ENCODE results near the gene ADAM8. TPM values are rescaled to one million over a fixed set of nuclear protein-coding genes. Genes with fewer than 3 reads are reported as not detected.
A peak's percentile ranks its signal among the peaks of the same experiment; 100 is the strongest.

The ADAM8 gene
- total RNA-seq, 2 donors from 2014 or later = 83.7 to 336 TPM

DNA sequence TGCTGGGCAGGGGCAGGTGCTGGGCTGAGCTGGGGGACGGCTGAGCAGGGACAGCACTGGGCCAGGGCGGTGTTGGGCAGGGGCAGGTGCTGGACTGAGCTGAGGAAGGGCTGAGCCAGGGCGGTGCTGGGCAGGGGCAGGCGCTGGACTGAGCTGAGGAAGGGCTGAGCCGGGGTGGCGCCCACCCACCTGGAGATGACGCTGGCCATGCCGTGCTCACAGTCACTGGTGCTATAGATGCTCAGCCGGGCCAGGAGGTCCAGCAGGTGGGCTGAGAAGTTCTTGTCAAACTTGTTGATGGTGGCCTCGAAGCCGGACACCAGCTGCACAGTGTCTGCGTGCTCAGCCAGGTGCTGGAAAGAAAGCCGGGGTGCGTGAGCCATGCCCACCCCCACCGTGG, 4.4 kb upstream of the ADAM8 start:
- peaks cover 39% of the 10 kb centered on the region for H3K36me3 Mint-ChIP-seq (ENCODE audit: low read depth)
- H3K4me1 Mint-ChIP-seq = peaks cover 14% of the 10 kb centered on the region
- H3K27ac Mint-ChIP-seq = no peak overlapping the region
- H3K27me3 Mint-ChIP-seq = no peaks in the 10 kb centered on the region
- no peak overlapping the region for H3K4me3 Mint-ChIP-seq
- no peaks in the 10 kb centered on the region for H3K9me3 Mint-ChIP-seq
- no peak for ATAC-seq (replicated peaks)

DNA sequence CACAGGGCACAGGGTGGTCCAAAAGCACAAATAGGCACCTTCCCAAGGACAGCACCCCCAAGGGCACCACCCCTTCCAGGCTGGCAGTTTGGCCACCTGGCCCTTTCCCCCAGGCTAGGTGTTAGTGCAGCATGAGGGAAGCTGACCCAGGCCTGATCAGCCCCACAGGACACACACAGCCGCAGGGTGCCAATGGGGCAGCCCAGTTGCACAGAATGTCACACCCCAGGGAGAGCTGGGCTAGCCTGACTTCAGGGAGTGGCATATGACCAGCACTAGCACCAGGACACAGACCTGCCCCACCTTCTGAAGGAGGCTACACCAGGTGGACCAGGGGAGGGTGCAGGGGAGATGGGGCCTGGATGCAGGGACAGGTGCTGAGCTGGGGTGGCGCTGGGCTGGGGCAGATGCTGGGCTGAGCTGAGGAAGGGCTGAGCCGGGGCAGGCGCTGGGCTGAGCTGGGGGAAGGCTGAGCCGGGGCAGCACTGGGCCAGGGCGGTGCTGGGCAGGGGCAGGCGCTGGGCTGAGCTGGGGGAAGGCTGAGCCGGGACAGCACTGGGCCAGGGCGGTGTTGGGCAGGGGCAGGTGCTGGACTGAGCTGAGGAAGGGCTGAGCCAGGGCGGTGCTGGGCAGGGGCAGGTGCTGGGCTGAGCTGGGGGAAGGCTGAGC, 3.9 kb upstream of the ADAM8 start:
- Mint-ChIP-seq H3K4me3 (no peak overlapping the region), H3K4me1 (peaks cover 9% of the 10 kb centered on the region), H3K36me3 (ENCODE audit: low read depth) (peaks cover 39% of the 10 kb centered on the region), H3K9me3 (no peaks in the 10 kb centered on the region), H3K27me3 (no peaks in the 10 kb centered on the region), H3K27ac (no peak overlapping the region)
- ATAC-seq (replicated peaks) = no peak

DNA sequence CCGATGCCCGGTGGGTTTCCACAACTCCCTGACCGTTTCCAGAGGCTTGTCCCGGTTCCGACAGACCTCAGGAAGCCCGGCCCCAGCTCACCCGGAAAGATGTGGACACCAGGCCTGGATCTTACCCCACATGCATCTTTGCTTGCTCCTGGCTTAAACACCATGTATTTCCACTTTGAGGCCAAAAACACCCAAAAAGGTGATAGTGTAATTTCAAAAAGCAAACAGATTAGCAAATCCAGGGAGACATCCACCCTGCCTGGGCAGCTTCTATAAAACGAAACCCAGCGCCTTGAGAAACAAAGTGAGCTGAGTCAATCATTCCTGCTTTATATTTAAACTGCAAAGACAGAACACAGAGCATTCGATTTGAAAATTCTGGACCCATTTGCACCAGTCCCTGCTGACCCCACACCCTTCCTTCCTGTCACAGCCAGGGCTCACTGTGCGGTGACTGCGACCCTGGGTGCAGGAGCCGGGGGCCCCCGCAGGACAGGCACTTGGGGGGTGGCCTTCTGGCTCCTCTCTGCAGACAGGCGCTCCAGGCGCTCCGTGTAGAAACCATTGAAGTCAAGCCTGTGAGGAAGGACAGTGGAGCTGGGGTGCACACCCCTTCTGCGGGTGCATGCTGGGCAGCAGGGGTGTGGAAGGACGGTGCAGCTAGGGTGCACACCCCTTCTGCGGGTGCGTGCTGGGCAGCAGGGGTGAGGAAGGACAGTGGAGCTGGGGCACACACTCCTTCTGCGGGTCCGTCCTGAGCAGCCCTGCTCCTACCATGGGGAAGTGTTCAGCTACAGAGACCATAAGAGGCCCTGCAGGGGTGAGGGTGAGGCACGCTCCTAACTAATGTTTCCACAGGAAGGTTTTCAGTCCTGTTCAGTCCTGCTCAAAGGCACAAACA, 2.9 kb upstream of the ADAM8 start:
- Mint-ChIP-seq H3K27me3 (no peaks in the 10 kb centered on the region), H3K4me1 (peaks cover 9% of the 10 kb centered on the region), H3K9me3 (no peaks in the 10 kb centered on the region), H3K27ac (no peak overlapping the region), H3K4me3 (no peak overlapping the region), H3K36me3 (ENCODE audit: low read depth) (peaks cover 39% of the 10 kb centered on the region)
- ATAC-seq (replicated peaks) = no peak

- H3K4me1 Mint-ChIP-seq = peaks cover 9% of the 10 kb centered on the region
- H3K9me3 Mint-ChIP-seq = no peaks in the 10 kb centered on the region
- no peaks in the 10 kb centered on the region for H3K27me3 Mint-ChIP-seq
- ATAC-seq (replicated peaks) = peak; percentile 60
- H3K27ac Mint-ChIP-seq = peak overlapping the region; percentile 81
- H3K36me3 Mint-ChIP-seq (ENCODE audit: low read depth) = peaks cover 32% of the 10 kb centered on the region
- peak overlapping the region; percentile 75 for H3K4me3 Mint-ChIP-seq
Measured at GRCh38 chr10:133278577-133279265, 2.1 kb upstream of the ADAM8 start.

GRCh38 chr10:133277993-133278576, 1.4 kb upstream of the ADAM8 start:
- no peaks in the 10 kb centered on the region for H3K9me3 Mint-ChIP-seq
- no peak for ATAC-seq (replicated peaks)
- H3K4me3 Mint-ChIP-seq = peak overlapping the region; percentile 75
- H3K36me3 Mint-ChIP-seq (ENCODE audit: low read depth) = peaks cover 30% of the 10 kb centered on the region
- peaks cover 9% of the 10 kb centered on the region for H3K4me1 Mint-ChIP-seq
- H3K27me3 Mint-ChIP-seq = no peaks in the 10 kb centered on the region
- H3K27ac Mint-ChIP-seq = peak overlapping the region; percentile 81

GRCh38 chr10:133277277-133277992, 767 bp upstream of the ADAM8 start:
- H3K4me1 Mint-ChIP-seq = peaks cover 9% of the 10 kb centered on the region
- H3K36me3 Mint-ChIP-seq (ENCODE audit: low read depth) = peaks cover 35% of the 10 kb centered on the region
- H3K9me3 Mint-ChIP-seq = no peaks in the 10 kb centered on the region
- ATAC-seq (replicated peaks) = no peak
- peak overlapping the region; percentile 81 for H3K27ac Mint-ChIP-seq
- no peaks in the 10 kb centered on the region for H3K27me3 Mint-ChIP-seq
- H3K4me3 Mint-ChIP-seq = peak overlapping the region; percentile 75

- Mint-ChIP-seq H3K9me3 (no peaks in the 10 kb centered on the region), H3K4me1 (peaks cover 9% of the 10 kb centered on the region), H3K27me3 (no peaks in the 10 kb centered on the region), H3K27ac (peak overlapping the region; percentile 91), H3K36me3 (ENCODE audit: low read depth) (peaks cover 49% of the 10 kb centered on the region), H3K4me3 (peak overlapping the region; percentile 90)
- ATAC-seq (replicated peaks) = no peak
Measured at GRCh38 chr10:133276100-133276434, 601 bp downstream of the ADAM8 start.

GRCh38 chr10:133275684-133276092, 980 bp downstream of the ADAM8 start:
- peak; percentile 27 for ATAC-seq (replicated peaks)
- Mint-ChIP-seq H3K4me1 (peaks cover 9% of the 10 kb centered on the region), H3K9me3 (no peaks in the 10 kb centered on the region), H3K4me3 (peak overlapping the region; percentile 90), H3K27ac (peak overlapping the region; percentile 91), H3K27me3 (no peaks in the 10 kb centered on the region), H3K36me3 (ENCODE audit: low read depth) (peaks cover 53% of the 10 kb centered on the region)

DNA sequence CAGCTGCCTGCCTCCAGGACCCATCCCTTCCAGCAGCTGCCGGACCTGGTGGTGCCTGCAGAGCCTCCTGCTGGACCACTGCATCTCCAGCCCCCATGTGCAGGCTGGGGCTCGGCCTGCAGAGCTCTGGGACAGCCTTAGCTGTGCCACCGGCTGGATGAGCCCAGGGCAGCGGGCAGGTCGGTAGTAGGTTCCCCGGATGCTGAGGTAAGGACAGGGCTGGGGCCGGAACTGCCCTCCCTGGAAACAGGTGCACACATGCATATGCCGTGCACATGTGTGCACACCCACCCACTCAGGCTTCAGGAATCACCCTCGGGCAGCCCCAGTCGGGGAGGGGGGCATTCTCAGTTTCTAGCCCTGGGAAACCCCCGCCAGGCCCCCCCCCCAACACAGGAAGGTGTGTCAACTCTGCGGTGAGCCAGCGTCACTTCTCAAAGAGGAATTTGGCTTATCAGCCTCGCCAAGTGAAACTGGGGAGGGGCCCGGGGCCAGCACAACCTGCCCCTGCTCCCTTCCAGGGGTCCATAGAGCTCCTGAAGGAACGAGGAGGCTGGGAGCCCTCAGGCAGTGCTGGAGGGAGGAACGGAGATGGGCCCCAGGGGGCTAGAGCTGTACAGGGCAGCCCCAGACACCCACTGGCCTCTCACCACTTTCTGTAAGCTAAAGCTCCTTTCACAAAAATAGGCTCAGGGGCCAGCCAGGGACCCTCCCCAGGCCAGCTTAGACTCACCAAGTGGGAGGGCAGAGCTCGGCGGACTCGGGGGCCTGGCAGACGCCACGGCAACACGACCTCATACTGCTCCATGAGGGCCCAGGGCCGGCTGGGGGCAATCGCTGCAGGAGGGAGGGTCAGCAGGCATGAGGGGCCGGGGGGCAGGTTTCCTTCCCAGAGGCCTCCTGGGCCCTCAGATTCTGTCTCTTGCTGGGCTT, 1.7 kb downstream of the ADAM8 start:
- peaks cover 60% of the 10 kb centered on the region for H3K36me3 Mint-ChIP-seq (ENCODE audit: low read depth)
- H3K27me3 Mint-ChIP-seq = no peaks in the 10 kb centered on the region
- H3K4me3 Mint-ChIP-seq = peak overlapping the region; percentile 90
- ATAC-seq (replicated peaks) = peak; percentile 65
- no peaks in the 10 kb centered on the region for H3K9me3 Mint-ChIP-seq
- peak overlapping the region; percentile 91 for H3K27ac Mint-ChIP-seq
- peaks cover 9% of the 10 kb centered on the region for H3K4me1 Mint-ChIP-seq

GRCh38 chr10:133273534-133274143, 3.0 kb downstream of the ADAM8 start:
- Mint-ChIP-seq H3K27ac (no peak overlapping the region), H3K9me3 (no peaks in the 10 kb centered on the region), H3K27me3 (no peaks in the 10 kb centered on the region), H3K4me3 (no peak overlapping the region), H3K36me3 (ENCODE audit: low read depth) (peaks cover 61% of the 10 kb centered on the region), H3K4me1 (peaks cover 7% of the 10 kb centered on the region)
- ATAC-seq (replicated peaks) = no peak

DNA sequence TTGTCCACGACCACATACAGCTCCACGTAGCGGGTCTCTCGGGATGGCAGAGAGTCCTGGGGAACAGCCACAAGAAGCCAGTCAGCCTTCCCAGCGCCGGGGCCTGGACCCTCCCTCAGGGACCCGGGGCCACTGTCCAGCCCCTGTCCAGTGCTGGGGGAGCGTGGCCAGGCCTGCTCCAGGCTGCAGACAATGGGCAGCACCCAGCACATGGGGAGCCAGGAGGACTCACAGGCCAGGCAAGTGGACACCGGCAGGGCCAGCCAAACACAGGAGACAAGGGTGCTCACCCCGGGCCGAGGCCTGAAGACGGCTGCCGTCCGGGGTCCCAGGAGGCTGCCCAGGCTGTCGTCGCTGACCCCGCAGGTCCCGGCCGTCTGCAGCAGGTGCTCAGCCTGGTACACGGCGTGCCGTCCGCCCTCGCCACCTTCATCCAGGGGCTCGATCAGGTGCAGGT, 3.7 kb downstream of the ADAM8 start:
- H3K9me3 Mint-ChIP-seq = no peaks in the 10 kb centered on the region
- H3K36me3 Mint-ChIP-seq (ENCODE audit: low read depth) = peaks cover 56% of the 10 kb centered on the region
- ATAC-seq (replicated peaks) = no peak
- no peaks in the 10 kb centered on the region for H3K27me3 Mint-ChIP-seq
- peaks cover under 1% of the 10 kb centered on the region for H3K4me1 Mint-ChIP-seq
- H3K4me3 Mint-ChIP-seq = no peak overlapping the region
- H3K27ac Mint-ChIP-seq = no peak overlapping the region

DNA sequence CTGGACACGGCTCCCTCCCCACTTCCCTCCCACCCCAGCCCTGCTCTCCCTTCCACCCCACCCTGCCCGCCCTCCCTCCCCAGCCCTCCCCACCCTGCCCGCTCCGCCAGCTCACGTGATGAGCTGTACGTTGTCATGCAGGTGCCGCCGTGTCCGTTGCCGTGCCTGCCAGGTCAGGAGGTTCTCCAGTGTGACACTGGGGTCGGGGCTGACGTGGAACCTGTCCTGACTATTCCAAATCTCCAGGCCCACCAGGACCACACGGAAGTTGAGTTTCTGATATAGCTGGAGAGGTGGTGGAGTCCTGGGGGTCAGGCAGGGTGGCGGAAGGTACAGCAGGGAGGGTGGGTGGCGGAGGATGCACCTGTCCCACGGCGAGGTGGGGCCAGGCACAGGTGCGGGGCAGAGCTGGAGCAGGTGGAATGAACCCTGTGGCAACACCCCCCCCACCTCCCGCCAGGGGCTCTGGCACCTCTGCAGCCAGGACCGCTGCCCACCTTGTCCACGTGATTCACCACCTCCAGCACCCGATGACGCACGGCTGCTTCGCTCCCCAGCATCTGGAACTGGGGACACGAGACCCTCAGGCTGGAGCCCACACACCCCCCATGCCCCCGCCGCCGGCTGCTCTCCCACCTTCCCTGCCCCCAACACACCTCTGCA, 4.2 kb downstream of the ADAM8 start:
- ATAC-seq (replicated peaks) = no peak
- no peak overlapping the region for H3K4me3 Mint-ChIP-seq
- H3K27me3 Mint-ChIP-seq = no peaks in the 10 kb centered on the region
- H3K4me1 Mint-ChIP-seq = no peaks in the 10 kb centered on the region
- no peaks in the 10 kb centered on the region for H3K9me3 Mint-ChIP-seq
- peaks cover 56% of the 10 kb centered on the region for H3K36me3 Mint-ChIP-seq (ENCODE audit: low read depth)
- no peak overlapping the region for H3K27ac Mint-ChIP-seq
